GM23338 (cell line): ENCODE results near the gene ATP8B2. TPM values are rescaled to one million over a fixed set of nuclear protein-coding genes. Genes with fewer than 3 reads are reported as not detected.

Experiments used
- ATAC-seq: fragments of 200-7000 bp; cut with Tn5 transposase; 3 replicates; pipeline ENCODE4 v1.9.1; 2020
- DNase-seq: peaks from one replicate; pipeline ENCODE4 v3.0.0-alpha.2; 2015; ENCODE audit warnings: low spot score
- H2AFZ ChIP-seq: fragments of 200-600 bp; sonication (generic); 2 replicates; pipeline ENCODE4 v1.8.0; 2016; ENCODE audit warnings: antibody characterized with exemption, mild to moderate bottlenecking, moderate library complexity
- H3F3A ChIP-seq: fragments of 200-600 bp; sonication (generic); replicated peaks from 2 replicates; pipeline ENCODE4 v1.8.0; 2017; ENCODE audit warnings: antibody characterized with exemption, mixed run types, low read depth
- H3K27ac ChIP-seq: fragments of 200-600 bp; sonication (generic); 2 replicates; pipeline ENCODE4 v1.6.1; 2016; ENCODE audit warnings: low read depth
- H3K27me3 ChIP-seq: fragments of 200-600 bp; sonication (generic); 2 replicates; pipeline ENCODE4 v1.8.0; 2016; ENCODE audit warnings: mild to moderate bottlenecking, mixed run types, moderate library complexity; ENCODE audit not compliant: insufficient read depth
- H3K36me3 ChIP-seq: fragments of 200-600 bp; sonication (generic); 2 replicates; pipeline ENCODE4 v1.8.0; 2016; ENCODE audit warnings: mild to moderate bottlenecking; ENCODE audit not compliant: insufficient read depth
- H3K4me1 ChIP-seq: fragments of 200-600 bp; sonication (generic); 2 replicates; pipeline ENCODE4 v1.8.0; 2016; ENCODE audit warnings: mild to moderate bottlenecking, moderate library complexity; ENCODE audit not compliant: insufficient read depth
- H3K4me2 ChIP-seq: fragments of 200-600 bp; sonication (generic); 2 replicates; pipeline ENCODE4 v1.7.1; 2017; ENCODE audit warnings: mixed run types
- H3K4me3 ChIP-seq: fragments of 200-600 bp; sonication (generic); 2 replicates; pipeline ENCODE4 v1.6.1; 2016; ENCODE audit warnings: mixed run types
- H3K79me2 ChIP-seq: fragments of 200-600 bp; sonication (generic); replicated peaks from 2 replicates; pipeline ENCODE4 v1.8.0; 2017; ENCODE audit warnings: mild to moderate bottlenecking; ENCODE audit not compliant: insufficient read depth
- H3K9me2 ChIP-seq: fragments of 200-600 bp; sonication (generic); 2 replicates; pipeline ENCODE4 v1.8.0; 2017; ENCODE audit not compliant: insufficient read depth
- H4K20me1 ChIP-seq: fragments of 200-600 bp; sonication (generic); replicated peaks from 2 replicates; pipeline ENCODE4 v1.8.0; 2017; ENCODE audit warnings: mild to moderate bottlenecking; ENCODE audit not compliant: insufficient read depth
- H3K27ac Mint-ChIP-seq: 2 replicates; pipeline ENCODE4 v1.8.0; 2020; ENCODE audit warnings: inconsistent platforms, mild to moderate bottlenecking, moderate library complexity, mixed read lengths
- H3K27me3 Mint-ChIP-seq: 3 replicates; pipeline ENCODE4 v1.8.0; 2022; ENCODE audit warnings: low read depth, mild to moderate bottlenecking, moderate library complexity, mixed read lengths, inconsistent platforms; ENCODE audit not compliant: insufficient read depth, poor library complexity
- H3K36me3 Mint-ChIP-seq: 3 replicates; pipeline ENCODE4 v1.8.0; 2021; ENCODE audit warnings: low read depth, mild to moderate bottlenecking, inconsistent platforms, moderate library complexity, mixed read lengths
- H3K4me1 Mint-ChIP-seq: 3 replicates; pipeline ENCODE4 v1.8.0; 2020; ENCODE audit warnings: mild to moderate bottlenecking, inconsistent platforms, mixed read lengths
- H3K4me3 Mint-ChIP-seq: 3 replicates; pipeline ENCODE4 v1.8.0; 2021; ENCODE audit warnings: moderate library complexity, mild to moderate bottlenecking, inconsistent platforms, mixed read lengths
- H3K9me3 Mint-ChIP-seq: 3 replicates; pipeline ENCODE4 v1.8.0; 2020; ENCODE audit warnings: moderate library complexity, mild to moderate bottlenecking, inconsistent platforms, mixed read lengths
- CREB1 ChIP-seq: fragments of 250-450 bp; sonication (Bioruptor Pico); IDR thresholded peaks from 2 replicates; pipeline ENCODE4 v1.5.0; 2020; ENCODE audit warnings: low read depth, mild to moderate bottlenecking, moderate library complexity
- EZH2 ChIP-seq: fragments of 200-600 bp; sonication (generic); IDR thresholded peaks from one replicate; pipeline ENCODE4 v1.8.0; 2017; ENCODE audit warnings: antibody characterized with exemption, mild to moderate bottlenecking, low read depth; ENCODE audit not compliant: unreplicated experiment
- EZH2phosphoT487 ChIP-seq: fragments of 200-600 bp; sonication (generic); IDR thresholded peaks from one replicate; pipeline ENCODE4 v1.8.1; 2018; ENCODE audit warnings: antibody characterized with exemption; ENCODE audit not compliant: unreplicated experiment
- JUNB ChIP-seq: IDR thresholded peaks from one replicate; pipeline ENCODE4 v1.6.1; 2016; ENCODE audit warnings: antibody characterized with exemption; ENCODE audit not compliant: unreplicated experiment
- NANOG ChIP-seq: IDR thresholded peaks from 2 replicates; pipeline ENCODE4 v1.6.1; 2016; ENCODE audit warnings: antibody characterized with exemption, borderline replicate concordance
- POLR2AphosphoS5 ChIP-seq: IDR thresholded peaks from 2 replicates; pipeline ENCODE4 v1.6.1; 2016; ENCODE audit warnings: antibody characterized with exemption, low read depth
- STAT1 ChIP-seq: IDR thresholded peaks from one replicate; pipeline ENCODE4 v1.6.1; 2016; ENCODE audit warnings: antibody characterized with exemption; ENCODE audit not compliant: unreplicated experiment
- ZNF114 ChIP-seq: fragments of 250-450 bp; sonication (Bioruptor Pico); IDR thresholded peaks from 2 replicates; pipeline ENCODE4 v1.5.0; 2020; ENCODE audit warnings: mild to moderate bottlenecking, moderate library complexity
- polyA plus RNA-seq: library from polyadenylated mRNA; unstranded; fragments of >200 nt; fragmentation: Nextera tagmentation; extraction: Ambion mirVana; gene quantifications from 2 replicates; pipeline ENCODE4 v1.2.1, GENCODE V29; 2016
- total RNA-seq: library from RNA; depleted of rRNA; stranded (reverse); fragments of >200 nt; shearing (Covaris generic); gene quantifications from 2 replicates; pipeline ENCODE4 v1.2.3, GENCODE V29; 2014
- TF ChIP-seq, protein P1 (sequence below): IDR thresholded peaks from one replicate; pipeline ENCODE4 v1.6.1; 2018; ENCODE audit warnings: antibody characterized with exemption; ENCODE audit not compliant: unreplicated experiment
- TF ChIP-seq, protein P2 (sequence below): IDR thresholded peaks from 2 replicates; pipeline ENCODE4 v1.6.1; 2016; ENCODE audit warnings: antibody characterized with exemption
- TF ChIP-seq, protein P3 (sequence below): fragments of 250-450 bp; sonication (Bioruptor Pico); IDR thresholded peaks from 2 replicates; pipeline ENCODE4 v1.5.0; 2020; ENCODE audit warnings: mild to moderate bottlenecking, moderate library complexity
- TF ChIP-seq, protein P4 (sequence below), 2 experiments: fragments of 200-600 bp in 1 of 2; sonication (generic) in 1 of 2; conservative IDR thresholded peaks; 2 replicates each; pipeline versions ENCODE4 v1.5.1 to v1.6.1; 2016 to 2017; ENCODE audit warnings: antibody characterized with exemption in 2 of 2, low read depth in 2 of 2, mild to moderate bottlenecking in 2 of 2, moderate library complexity in 1 of 2

ATP8B2 gene
- total and polyA plus RNA-seq, 2 experiments from 2014 or later = 11.0 to 112 TPM

DNA sequence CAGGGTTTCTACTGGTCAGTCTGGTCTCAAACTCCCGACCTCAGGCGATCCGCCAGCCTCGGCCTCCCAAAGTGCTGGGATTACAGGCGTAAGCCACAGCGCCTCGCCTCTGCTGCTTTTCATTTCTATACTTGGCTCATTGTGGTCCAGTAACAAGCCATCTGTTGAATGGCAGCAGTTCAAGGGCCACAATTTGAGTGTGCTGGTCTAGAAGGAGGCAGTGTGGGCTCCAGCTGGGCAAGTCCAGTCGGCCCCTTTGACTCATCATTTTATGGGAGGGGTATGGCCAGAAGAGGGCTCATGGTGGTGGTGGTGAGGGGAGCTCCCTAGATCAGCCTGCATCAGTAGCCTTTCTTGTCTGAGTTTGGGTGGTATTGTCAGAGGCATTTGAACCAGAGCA lies 33.2 kb downstream of the ATP8B2 start:
- Histone ChIP-seq H4K20me1 (no peaks in the 10 kb centered on the region), H3K4me3 (no peak overlapping the region), H3K36me3 (no peaks in the 10 kb centered on the region), H3K27me3 (no peaks in the 10 kb centered on the region), H3K9me2 (no peaks in the 10 kb centered on the region), H3F3A (peaks cover 2% of the 10 kb centered on the region; the same call in 1 of the 2 replicates), H3K79me2 (no peaks in the 10 kb centered on the region), H3K27ac (no peak overlapping the region), H3K4me2 (no peak overlapping the region), H3K4me1 (peaks cover 3% of the 10 kb centered on the region; the same call in 1 of the 2 replicates), H2AFZ (no peak overlapping the region)
- Mint-ChIP-seq H3K36me3 (no peaks in the 10 kb centered on the region; the same call in 2 of the 3 replicates), H3K9me3 (peaks cover 11% of the 10 kb centered on the region), H3K27ac (no peak overlapping the region), H3K27me3 (peaks cover 18% of the 10 kb centered on the region), H3K4me1 (peaks cover 14% of the 10 kb centered on the region), H3K4me3 (no peak overlapping the region)
- ATAC-seq (no peak), DNase-seq (no peak)
- TF ChIP-seq NANOG = no peak
- TF ChIP-seq STAT1 = no peak
- no peak for TF ChIP-seq JUNB
- TF ChIP-seq, protein P1, sequence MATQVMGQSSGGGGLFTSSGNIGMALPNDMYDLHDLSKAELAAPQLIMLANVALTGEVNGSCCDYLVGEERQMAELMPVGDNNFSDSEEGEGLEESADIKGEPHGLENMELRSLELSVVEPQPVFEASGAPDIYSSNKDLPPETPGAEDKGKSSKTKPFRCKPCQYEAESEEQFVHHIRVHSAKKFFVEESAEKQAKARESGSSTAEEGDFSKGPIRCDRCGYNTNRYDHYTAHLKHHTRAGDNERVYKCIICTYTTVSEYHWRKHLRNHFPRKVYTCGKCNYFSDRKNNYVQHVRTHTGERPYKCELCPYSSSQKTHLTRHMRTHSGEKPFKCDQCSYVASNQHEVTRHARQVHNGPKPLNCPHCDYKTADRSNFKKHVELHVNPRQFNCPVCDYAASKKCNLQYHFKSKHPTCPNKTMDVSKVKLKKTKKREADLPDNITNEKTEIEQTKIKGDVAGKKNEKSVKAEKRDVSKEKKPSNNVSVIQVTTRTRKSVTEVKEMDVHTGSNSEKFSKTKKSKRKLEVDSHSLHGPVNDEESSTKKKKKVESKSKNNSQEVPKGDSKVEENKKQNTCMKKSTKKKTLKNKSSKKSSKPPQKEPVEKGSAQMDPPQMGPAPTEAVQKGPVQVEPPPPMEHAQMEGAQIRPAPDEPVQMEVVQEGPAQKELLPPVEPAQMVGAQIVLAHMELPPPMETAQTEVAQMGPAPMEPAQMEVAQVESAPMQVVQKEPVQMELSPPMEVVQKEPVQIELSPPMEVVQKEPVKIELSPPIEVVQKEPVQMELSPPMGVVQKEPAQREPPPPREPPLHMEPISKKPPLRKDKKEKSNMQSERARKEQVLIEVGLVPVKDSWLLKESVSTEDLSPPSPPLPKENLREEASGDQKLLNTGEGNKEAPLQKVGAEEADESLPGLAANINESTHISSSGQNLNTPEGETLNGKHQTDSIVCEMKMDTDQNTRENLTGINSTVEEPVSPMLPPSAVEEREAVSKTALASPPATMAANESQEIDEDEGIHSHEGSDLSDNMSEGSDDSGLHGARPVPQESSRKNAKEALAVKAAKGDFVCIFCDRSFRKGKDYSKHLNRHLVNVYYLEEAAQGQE = no peak
- TF ChIP-seq, protein P2, sequence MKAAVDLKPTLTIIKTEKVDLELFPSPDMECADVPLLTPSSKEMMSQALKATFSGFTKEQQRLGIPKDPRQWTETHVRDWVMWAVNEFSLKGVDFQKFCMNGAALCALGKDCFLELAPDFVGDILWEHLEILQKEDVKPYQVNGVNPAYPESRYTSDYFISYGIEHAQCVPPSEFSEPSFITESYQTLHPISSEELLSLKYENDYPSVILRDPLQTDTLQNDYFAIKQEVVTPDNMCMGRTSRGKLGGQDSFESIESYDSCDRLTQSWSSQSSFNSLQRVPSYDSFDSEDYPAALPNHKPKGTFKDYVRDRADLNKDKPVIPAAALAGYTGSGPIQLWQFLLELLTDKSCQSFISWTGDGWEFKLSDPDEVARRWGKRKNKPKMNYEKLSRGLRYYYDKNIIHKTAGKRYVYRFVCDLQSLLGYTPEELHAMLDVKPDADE = no peak
- no peak for TF ChIP-seq EZH2
- TF ChIP-seq ZNF114 = no peak
- TF ChIP-seq EZH2phosphoT487 = no peak
- no peak for TF ChIP-seq CREB1
- TF ChIP-seq, protein P3, sequence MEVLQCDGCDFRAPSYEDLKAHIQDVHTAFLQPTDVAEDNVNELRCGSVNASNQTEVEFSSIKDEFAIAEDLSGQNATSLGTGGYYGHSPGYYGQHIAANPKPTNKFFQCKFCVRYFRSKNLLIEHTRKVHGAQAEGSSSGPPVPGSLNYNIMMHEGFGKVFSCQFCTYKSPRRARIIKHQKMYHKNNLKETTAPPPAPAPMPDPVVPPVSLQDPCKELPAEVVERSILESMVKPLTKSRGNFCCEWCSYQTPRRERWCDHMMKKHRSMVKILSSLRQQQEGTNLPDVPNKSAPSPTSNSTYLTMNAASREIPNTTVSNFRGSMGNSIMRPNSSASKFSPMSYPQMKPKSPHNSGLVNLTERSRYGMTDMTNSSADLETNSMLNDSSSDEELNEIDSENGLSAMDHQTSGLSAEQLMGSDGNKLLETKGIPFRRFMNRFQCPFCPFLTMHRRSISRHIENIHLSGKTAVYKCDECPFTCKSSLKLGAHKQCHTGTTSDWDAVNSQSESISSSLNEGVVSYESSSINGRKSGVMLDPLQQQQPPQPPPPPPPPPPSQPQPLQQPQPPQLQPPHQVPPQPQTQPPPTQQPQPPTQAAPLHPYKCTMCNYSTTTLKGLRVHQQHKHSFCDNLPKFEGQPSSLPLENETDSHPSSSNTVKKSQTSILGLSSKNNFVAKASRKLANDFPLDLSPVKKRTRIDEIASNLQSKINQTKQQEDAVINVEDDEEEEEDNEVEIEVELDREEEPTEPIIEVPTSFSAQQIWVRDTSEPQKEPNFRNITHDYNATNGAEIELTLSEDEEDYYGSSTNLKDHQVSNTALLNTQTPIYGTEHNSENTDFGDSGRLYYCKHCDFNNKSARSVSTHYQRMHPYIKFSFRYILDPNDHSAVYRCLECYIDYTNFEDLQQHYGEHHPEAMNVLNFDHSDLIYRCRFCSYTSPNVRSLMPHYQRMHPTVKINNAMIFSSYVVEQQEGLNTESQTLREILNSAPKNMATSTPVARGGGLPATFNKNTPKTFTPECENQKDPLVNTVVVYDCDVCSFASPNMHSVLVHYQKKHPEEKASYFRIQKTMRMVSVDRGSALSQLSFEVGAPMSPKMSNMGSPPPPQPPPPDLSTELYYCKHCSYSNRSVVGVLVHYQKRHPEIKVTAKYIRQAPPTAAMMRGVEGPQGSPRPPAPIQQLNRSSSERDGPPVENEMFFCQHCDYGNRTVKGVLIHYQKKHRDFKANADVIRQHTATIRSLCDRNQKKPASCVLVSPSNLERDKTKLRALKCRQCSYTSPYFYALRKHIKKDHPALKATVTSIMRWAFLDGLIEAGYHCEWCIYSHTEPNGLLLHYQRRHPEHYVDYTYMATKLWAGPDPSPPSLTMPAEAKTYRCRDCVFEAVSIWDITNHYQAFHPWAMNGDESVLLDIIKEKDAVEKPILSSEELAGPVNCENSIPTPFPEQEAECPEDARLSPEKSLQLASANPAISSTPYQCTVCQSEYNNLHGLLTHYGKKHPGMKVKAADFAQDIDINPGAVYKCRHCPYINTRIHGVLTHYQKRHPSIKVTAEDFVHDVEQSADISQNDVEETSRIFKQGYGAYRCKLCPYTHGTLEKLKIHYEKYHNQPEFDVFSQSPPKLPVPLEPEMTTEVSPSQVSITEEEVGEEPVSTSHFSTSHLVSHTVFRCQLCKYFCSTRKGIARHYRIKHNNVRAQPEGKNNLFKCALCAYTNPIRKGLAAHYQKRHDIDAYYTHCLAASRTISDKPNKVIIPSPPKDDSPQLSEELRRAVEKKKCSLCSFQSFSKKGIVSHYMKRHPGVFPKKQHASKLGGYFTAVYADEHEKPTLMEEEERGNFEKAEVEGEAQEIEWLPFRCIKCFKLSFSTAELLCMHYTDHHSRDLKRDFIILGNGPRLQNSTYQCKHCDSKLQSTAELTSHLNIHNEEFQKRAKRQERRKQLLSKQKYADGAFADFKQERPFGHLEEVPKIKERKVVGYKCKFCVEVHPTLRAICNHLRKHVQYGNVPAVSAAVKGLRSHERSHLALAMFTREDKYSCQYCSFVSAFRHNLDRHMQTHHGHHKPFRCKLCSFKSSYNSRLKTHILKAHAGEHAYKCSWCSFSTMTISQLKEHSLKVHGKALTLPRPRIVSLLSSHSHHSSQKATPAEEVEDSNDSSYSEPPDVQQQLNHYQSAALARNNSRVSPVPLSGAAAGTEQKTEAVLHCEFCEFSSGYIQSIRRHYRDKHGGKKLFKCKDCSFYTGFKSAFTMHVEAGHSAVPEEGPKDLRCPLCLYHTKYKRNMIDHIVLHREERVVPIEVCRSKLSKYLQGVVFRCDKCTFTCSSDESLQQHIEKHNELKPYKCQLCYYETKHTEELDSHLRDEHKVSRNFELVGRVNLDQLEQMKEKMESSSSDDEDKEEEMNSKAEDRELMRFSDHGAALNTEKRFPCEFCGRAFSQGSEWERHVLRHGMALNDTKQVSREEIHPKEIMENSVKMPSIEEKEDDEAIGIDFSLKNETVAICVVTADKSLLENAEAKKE = no peak
- TF ChIP-seq, protein P4, sequence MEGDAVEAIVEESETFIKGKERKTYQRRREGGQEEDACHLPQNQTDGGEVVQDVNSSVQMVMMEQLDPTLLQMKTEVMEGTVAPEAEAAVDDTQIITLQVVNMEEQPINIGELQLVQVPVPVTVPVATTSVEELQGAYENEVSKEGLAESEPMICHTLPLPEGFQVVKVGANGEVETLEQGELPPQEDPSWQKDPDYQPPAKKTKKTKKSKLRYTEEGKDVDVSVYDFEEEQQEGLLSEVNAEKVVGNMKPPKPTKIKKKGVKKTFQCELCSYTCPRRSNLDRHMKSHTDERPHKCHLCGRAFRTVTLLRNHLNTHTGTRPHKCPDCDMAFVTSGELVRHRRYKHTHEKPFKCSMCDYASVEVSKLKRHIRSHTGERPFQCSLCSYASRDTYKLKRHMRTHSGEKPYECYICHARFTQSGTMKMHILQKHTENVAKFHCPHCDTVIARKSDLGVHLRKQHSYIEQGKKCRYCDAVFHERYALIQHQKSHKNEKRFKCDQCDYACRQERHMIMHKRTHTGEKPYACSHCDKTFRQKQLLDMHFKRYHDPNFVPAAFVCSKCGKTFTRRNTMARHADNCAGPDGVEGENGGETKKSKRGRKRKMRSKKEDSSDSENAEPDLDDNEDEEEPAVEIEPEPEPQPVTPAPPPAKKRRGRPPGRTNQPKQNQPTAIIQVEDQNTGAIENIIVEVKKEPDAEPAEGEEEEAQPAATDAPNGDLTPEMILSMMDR (conservative IDR thresholded peaks at IDR 0.05; ENCODE audit: low read depth in 2 of 2) = no peak
- TF ChIP-seq POLR2AphosphoS5 = no peak
